ENCODE results near the gene TECR. TPM values are rescaled to one million over a fixed set of nuclear protein-coding genes. Genes with fewer than 3 reads are reported as not detected.

Gene TECR
- total RNA-seq, 6 donors from 2014 or later, result 54.0 to 124 (median 80.6) TPM

DNA sequence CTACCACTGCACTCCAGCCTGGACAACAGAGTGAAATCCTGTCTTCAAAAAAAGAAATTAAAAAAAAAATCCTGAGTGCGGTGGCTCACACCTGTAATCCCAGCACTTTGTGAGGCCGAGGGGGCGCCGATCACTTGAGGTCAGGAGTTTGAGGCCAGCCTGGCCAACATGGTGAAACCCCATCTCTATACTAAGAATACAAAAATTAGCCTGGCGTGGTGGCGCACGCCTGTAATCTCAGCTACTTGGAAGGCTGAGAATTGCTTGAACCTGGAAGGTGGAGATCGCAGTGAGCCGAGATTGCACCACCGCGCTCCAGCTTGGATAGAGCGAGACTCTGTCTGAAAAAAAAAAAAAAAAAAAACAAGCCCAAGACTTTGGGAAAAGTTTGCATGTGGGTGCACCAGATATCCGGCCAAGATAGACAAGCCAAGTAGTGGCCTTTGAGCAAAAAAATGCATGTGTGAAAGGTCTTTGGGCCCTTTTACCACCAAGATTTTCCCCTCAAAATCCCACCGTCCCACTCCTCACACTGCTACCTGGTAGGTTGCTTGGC lies 16.9 kb upstream of the TECR start:
- TF ChIP-seq EP300 (IDR thresholded peaks at IDR 0.05) (no peak), POLR2AphosphoS5 (IDR thresholded peaks at IDR 0.05) (no peak), CTCF (IDR thresholded peaks at IDR 0.05) (no peak), POLR2A (IDR thresholded peaks at IDR 0.05) (no peak)
- Histone ChIP-seq H3K27me3 (no peaks in the 10 kb centered on the region), H3K4me1 (peaks cover 46 to 76% (median 63%) of the 10 kb centered on the region in 4 donors), H3K9me3 (no peaks in the 10 kb centered on the region), H3K4me3 (no peak overlapping the region), H3K27ac (peak overlapping the region in 2 of 4 donors; percentile 59 to 86), H3K36me3 (peaks cover 15 to 35% (median 26%) of the 10 kb centered on the region in 4 donors)
- DNase-seq, result no peak
- WGBS, 2 donors, result 91 to 96% methylated on average over 14 of the region's 14 CpGs
- no peak for ATAC-seq (ENCODE audit: low FRiP score in 2 of 2)

DNA sequence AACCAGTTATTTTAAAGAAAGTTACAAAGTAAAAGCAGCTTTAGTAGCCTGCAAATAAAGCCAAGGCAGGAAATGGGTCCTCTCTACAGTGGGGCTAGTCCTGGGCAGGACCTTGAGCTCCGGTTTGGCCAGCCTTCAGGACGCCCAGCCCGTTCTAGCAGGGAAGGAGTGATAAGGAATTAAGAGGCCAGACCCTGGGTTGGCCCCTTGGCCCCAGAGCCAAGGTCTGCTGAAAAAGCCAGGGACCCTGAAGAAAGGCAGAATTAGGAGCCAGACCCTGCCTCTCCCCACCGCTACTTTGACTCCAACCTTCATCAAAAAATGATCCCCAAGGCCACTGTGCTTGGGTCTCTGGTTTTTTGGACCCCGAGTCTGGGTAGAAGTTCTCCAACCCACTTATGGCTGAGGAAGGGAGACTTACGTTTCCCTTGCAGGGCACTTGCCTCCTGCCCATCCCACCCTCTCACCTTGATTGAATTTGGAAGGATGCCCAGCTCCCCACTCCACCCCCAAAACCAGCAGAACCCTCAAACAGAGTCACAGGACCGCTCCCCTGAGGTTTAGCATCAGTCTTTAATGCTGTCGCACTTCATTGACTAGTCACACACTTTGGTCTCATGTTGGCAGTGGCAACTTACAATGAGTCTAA lies 15.1 kb upstream of the TECR start:
- Histone ChIP-seq H3K4me1 (peaks cover 46 to 67% (median 56%) of the 10 kb centered on the region in 4 donors), H3K9me3 (no peaks in the 10 kb centered on the region), H3K36me3 (peaks cover 15 to 35% (median 26%) of the 10 kb centered on the region in 4 donors), H3K27me3 (no peaks in the 10 kb centered on the region), H3K27ac (peak overlapping the region; percentile 1 to 100 (median 44)), H3K4me3 (peak overlapping the region in 1 of 4 donors; percentile 92)
- 73 to 76% methylated on average over 8 of the region's 8 CpGs for WGBS, 2 donors
- ATAC-seq (ENCODE audit: low FRiP score in 2 of 2), result no peak
- TF ChIP-seq POLR2A (IDR thresholded peaks at IDR 0.05), result no peak
- no peak for TF ChIP-seq CTCF (IDR thresholded peaks at IDR 0.05)
- no peak for TF ChIP-seq EP300 (IDR thresholded peaks at IDR 0.05)
- TF ChIP-seq POLR2AphosphoS5 (IDR thresholded peaks at IDR 0.05), result no peak
- DNase-seq, result no peak

GRCh38 chr19:14515501-14516047 lies 13.8 kb upstream of the TECR start:
- H3K4me1 ChIP-seq, result peaks cover 40 to 62% (median 55%) of the 10 kb centered on the region in 4 donors
- peak in 1 of 2 donors; percentile 15 for DNase-seq
- H3K27me3 ChIP-seq, result no peaks in the 10 kb centered on the region
- 69 to 80% methylated on average over 7 to 8 of the region's 8 CpGs for WGBS, 2 donors
- peaks cover 15 to 35% (median 26%) of the 10 kb centered on the region in 4 donors for H3K36me3 ChIP-seq
- no peak for TF ChIP-seq POLR2AphosphoS5 (IDR thresholded peaks at IDR 0.05)
- no peak for TF ChIP-seq EP300 (IDR thresholded peaks at IDR 0.05)
- TF ChIP-seq POLR2A (IDR thresholded peaks at IDR 0.05), result no peak
- TF ChIP-seq CTCF (IDR thresholded peaks at IDR 0.05), result no peak
- peak overlapping the region in 3 of 4 donors; percentile 74 to 92 (median 85) for H3K4me3 ChIP-seq
- H3K27ac ChIP-seq, result peak overlapping the region; percentile 8 to 100 (median 100)
- no peaks in the 10 kb centered on the region for H3K9me3 ChIP-seq
- no peak for ATAC-seq (ENCODE audit: low FRiP score in 2 of 2)

DNA sequence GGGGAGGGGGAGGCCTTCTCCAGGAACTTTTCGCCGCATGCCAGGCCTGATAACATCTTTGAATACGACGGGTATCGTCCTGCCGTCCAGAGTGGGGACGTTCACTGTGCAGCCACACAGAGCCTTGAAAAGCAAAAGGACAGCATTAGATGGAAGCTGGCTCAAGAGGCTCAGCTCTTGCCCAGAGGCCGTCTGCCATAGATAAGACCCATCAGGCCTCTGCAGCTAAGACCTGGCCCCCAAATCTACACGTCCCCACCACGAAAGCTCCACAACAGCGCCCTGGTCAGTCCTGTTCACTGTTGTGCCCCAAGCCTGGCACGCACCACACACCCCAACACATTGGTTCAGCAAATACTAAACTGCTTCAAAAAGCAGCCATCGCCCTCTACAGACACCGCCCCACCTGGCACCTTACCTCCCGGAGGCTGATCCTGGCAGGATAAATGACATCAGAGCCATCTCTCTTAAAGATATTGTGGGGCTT lies 13.3 kb upstream of the TECR start:
- WGBS, 2 donors, result 71 to 74% methylated on average over 8 to 15 of the region's 15 CpGs
- DNase-seq (peak in 1 of 2 donors; percentile 57), ATAC-seq (ENCODE audit: low FRiP score in 2 of 2) (no peak)
- H3K27me3 ChIP-seq, result no peaks in the 10 kb centered on the region
- no peak for TF ChIP-seq POLR2A (IDR thresholded peaks at IDR 0.05)
- no peak for TF ChIP-seq EP300 (IDR thresholded peaks at IDR 0.05)
- peak in 1 of 6 experiments; percentile 21 for TF ChIP-seq CTCF (IDR thresholded peaks at IDR 0.05)
- TF ChIP-seq POLR2AphosphoS5 (IDR thresholded peaks at IDR 0.05), result no peak
- peak overlapping the region; percentile 74 to 97 (median 88) for H3K4me3 ChIP-seq
- H3K27ac ChIP-seq, result peak overlapping the region; percentile 8 to 100 (median 100)
- H3K9me3 ChIP-seq, result no peaks in the 10 kb centered on the region
- H3K36me3 ChIP-seq, result peaks cover 15 to 35% (median 26%) of the 10 kb centered on the region in 4 donors
- H3K4me1 ChIP-seq, result peaks cover 38 to 57% (median 53%) of the 10 kb centered on the region in 4 donors
